ENCODE measurements around the gene MSI2. TPM values are rescaled to one million over a fixed set of nuclear protein-coding genes. Genes with fewer than 3 reads are reported as not detected.

Gene MSI2
- total RNA-seq, 2 experiments from 2014 or later = 38.8 to 39.0 TPM

- CTCF ChIA-PET = interaction anchor here (1.3 kb wide), 1 partner anchor 256 kb away, joined by 5 read pairs; no protein-coding TSS in a partner anchor
- H3K9me3 Mint-ChIP-seq = no peaks in the 10 kb centered on the region
- H3K27me3 Mint-ChIP-seq (ENCODE audit: low read depth) = no peaks in the 10 kb centered on the region
- intact Hi-C loops (cut with micrococcal nuclease) = no loop called here
- H3K4me1 Mint-ChIP-seq (ENCODE audit: low read depth) = peaks cover 27% of the 10 kb centered on the region
- no peak overlapping the region for H3K4me3 Mint-ChIP-seq
- no peak for DNase-seq
- H3K27ac Mint-ChIP-seq = no peak overlapping the region
- no peaks in the 10 kb centered on the region for H3K36me3 Mint-ChIP-seq (ENCODE audit: low read depth)
These were observed 243.3 kb downstream of the MSI2 start for GRCh38 chr17:57499648-57500049.

GRCh38 chr17:57501016-57501415, 244.7 kb downstream of the MSI2 start:
- H3K4me1 Mint-ChIP-seq (ENCODE audit: low read depth) = peaks cover 27% of the 10 kb centered on the region

GRCh38 chr17:57502022-57502421, 245.7 kb downstream of the MSI2 start:
- Mint-ChIP-seq H3K27ac (no peak overlapping the region), H3K4me3 (no peak overlapping the region), H3K27me3 (ENCODE audit: low read depth) (no peaks in the 10 kb centered on the region), H3K36me3 (ENCODE audit: low read depth) (no peaks in the 10 kb centered on the region), H3K9me3 (no peaks in the 10 kb centered on the region), H3K4me1 (ENCODE audit: low read depth) (peaks cover 24% of the 10 kb centered on the region)
- CTCF ChIA-PET = no interaction called here
- intact Hi-C loops (cut with micrococcal nuclease) = no loop called here
- no peak for DNase-seq

More at GRCh38 chr17:57501016-57501415, 244.7 kb downstream of the MSI2 start:
- CTCF ChIA-PET = interaction anchor here (0.6 to 1.3 kb wide), 2 partner anchors 257 to 539 kb away, joined by 4 to 5 read pairs; no protein-coding TSS in a partner anchor
- no peak for DNase-seq
- Mint-ChIP-seq H3K36me3 (ENCODE audit: low read depth) (no peaks in the 10 kb centered on the region), H3K9me3 (no peaks in the 10 kb centered on the region), H3K27ac (no peak overlapping the region), H3K4me3 (no peak overlapping the region), H3K27me3 (ENCODE audit: low read depth) (no peaks in the 10 kb centered on the region)
- intact Hi-C loops (cut with micrococcal nuclease) = no loop called here

- intact Hi-C loops (cut with micrococcal nuclease) = no loop called here
- H3K36me3 Mint-ChIP-seq (ENCODE audit: low read depth) = no peaks in the 10 kb centered on the region
- H3K27ac Mint-ChIP-seq = no peak overlapping the region
- no peak overlapping the region for H3K4me3 Mint-ChIP-seq
- H3K27me3 Mint-ChIP-seq (ENCODE audit: low read depth) = no peaks in the 10 kb centered on the region
- H3K4me1 Mint-ChIP-seq (ENCODE audit: low read depth) = peaks cover 20% of the 10 kb centered on the region
- CTCF ChIA-PET = interaction anchor here (1.1 kb wide), 1 partner anchor 16 kb away, joined by 3 read pairs; no protein-coding TSS in a partner anchor
- no peak for DNase-seq
- no peaks in the 10 kb centered on the region for H3K9me3 Mint-ChIP-seq
These were observed 246.5 kb downstream of the MSI2 start for GRCh38 chr17:57502811-57503241.

- H3K4me1 Mint-ChIP-seq (ENCODE audit: low read depth) = peaks cover 14% of the 10 kb centered on the region
- H3K27ac Mint-ChIP-seq = no peak overlapping the region
- no peaks in the 10 kb centered on the region for H3K9me3 Mint-ChIP-seq
- intact Hi-C loops (cut with micrococcal nuclease) = no loop called here
- H3K27me3 Mint-ChIP-seq (ENCODE audit: low read depth) = no peaks in the 10 kb centered on the region
- DNase-seq = no peak
- H3K4me3 Mint-ChIP-seq = no peak overlapping the region
- CTCF ChIA-PET = no interaction called here
- H3K36me3 Mint-ChIP-seq (ENCODE audit: low read depth) = no peaks in the 10 kb centered on the region
These were observed 247.9 kb downstream of the MSI2 start for GRCh38 chr17:57504208-57504607.

- H3K4me1 Mint-ChIP-seq (ENCODE audit: low read depth) = peaks cover 7% of the 10 kb centered on the region
- H3K27me3 Mint-ChIP-seq (ENCODE audit: low read depth) = no peaks in the 10 kb centered on the region
- no peak overlapping the region for H3K27ac Mint-ChIP-seq
- no peak for DNase-seq
- intact Hi-C loops (cut with micrococcal nuclease) = no loop called here
- CTCF ChIA-PET = interaction anchor here (0.8 kb wide), 1 partner anchor 9 kb away, joined by 3 read pairs; no protein-coding TSS in a partner anchor
- H3K9me3 Mint-ChIP-seq = no peaks in the 10 kb centered on the region
- no peaks in the 10 kb centered on the region for H3K36me3 Mint-ChIP-seq (ENCODE audit: low read depth)
- no peak overlapping the region for H3K4me3 Mint-ChIP-seq
These were observed 249.8 kb downstream of the MSI2 start for GRCh38 chr17:57505841-57506773.

- CTCF ChIA-PET = interaction anchor here (0.8 kb wide), 1 partner anchor 9 kb away, joined by 3 read pairs; no protein-coding TSS in a partner anchor
- no peak for DNase-seq
These were observed 250.4 kb downstream of the MSI2 start for GRCh38 chr17:57506774-57507127.

GRCh38 chr17:57507828-57508227, 251.5 kb downstream of the MSI2 start:
- intact Hi-C loops (cut with micrococcal nuclease) = no loop called here
- CTCF ChIA-PET = no interaction called here
- Mint-ChIP-seq H3K27ac (no peak overlapping the region), H3K4me3 (no peak overlapping the region), H3K27me3 (ENCODE audit: low read depth) (no peaks in the 10 kb centered on the region), H3K9me3 (no peaks in the 10 kb centered on the region), H3K36me3 (ENCODE audit: low read depth) (peaks cover 2% of the 10 kb centered on the region), H3K4me1 (ENCODE audit: low read depth) (peaks cover 10% of the 10 kb centered on the region)
- no peak for DNase-seq

More at GRCh38 chr17:57506774-57507127, 250.4 kb downstream of the MSI2 start:
- Mint-ChIP-seq H3K4me3 (no peak overlapping the region), H3K27ac (no peak overlapping the region), H3K9me3 (no peaks in the 10 kb centered on the region), H3K36me3 (ENCODE audit: low read depth) (no peaks in the 10 kb centered on the region), H3K4me1 (ENCODE audit: low read depth) (peaks cover 8% of the 10 kb centered on the region), H3K27me3 (ENCODE audit: low read depth) (no peaks in the 10 kb centered on the region)
- intact Hi-C loops (cut with micrococcal nuclease) = no loop called here

- no peaks in the 10 kb centered on the region for H3K27me3 Mint-ChIP-seq (ENCODE audit: low read depth)
- H3K9me3 Mint-ChIP-seq = no peaks in the 10 kb centered on the region
- peaks cover 2% of the 10 kb centered on the region for H3K36me3 Mint-ChIP-seq (ENCODE audit: low read depth)
- H3K4me1 Mint-ChIP-seq (ENCODE audit: low read depth) = peaks cover 10% of the 10 kb centered on the region
- no peak for DNase-seq
- H3K27ac Mint-ChIP-seq = no peak overlapping the region
- CTCF ChIA-PET = no interaction called here
- intact Hi-C loops (cut with micrococcal nuclease) = no loop called here
- no peak overlapping the region for H3K4me3 Mint-ChIP-seq
These were observed 252.3 kb downstream of the MSI2 start for GRCh38 chr17:57508671-57509070.

GRCh38 chr17:57511475-57512123, 255.3 kb downstream of the MSI2 start:
- CTCF ChIA-PET = interaction anchor here (0.6 kb wide), 1 partner anchor 13 kb away, joined by 3 read pairs; no protein-coding TSS in a partner anchor
- Mint-ChIP-seq H3K4me3 (no peak overlapping the region), H3K27ac (no peak overlapping the region), H3K9me3 (no peaks in the 10 kb centered on the region), H3K27me3 (ENCODE audit: low read depth) (no peaks in the 10 kb centered on the region), H3K36me3 (ENCODE audit: low read depth) (peaks cover 2% of the 10 kb centered on the region), H3K4me1 (ENCODE audit: low read depth) (peaks cover 14% of the 10 kb centered on the region)
- no peak for DNase-seq
- intact Hi-C loops (cut with micrococcal nuclease) = no loop called here

- Mint-ChIP-seq H3K27me3 (ENCODE audit: low read depth) (no peaks in the 10 kb centered on the region), H3K36me3 (ENCODE audit: low read depth) (peaks cover 2% of the 10 kb centered on the region), H3K27ac (no peak overlapping the region), H3K4me1 (ENCODE audit: low read depth) (peaks cover 14% of the 10 kb centered on the region), H3K4me3 (no peak overlapping the region), H3K9me3 (no peaks in the 10 kb centered on the region)
- CTCF ChIA-PET = interaction anchor here (0.6 kb wide), 1 partner anchor 1359 kb away, joined by 3 read pairs; no protein-coding TSS in a partner anchor
- intact Hi-C loops (cut with micrococcal nuclease) = no loop called here
- DNase-seq = no peak
These were observed 255.9 kb downstream of the MSI2 start for GRCh38 chr17:57512258-57512657.

GRCh38 chr17:57512691-57513090, 256.4 kb downstream of the MSI2 start:
- peaks cover 13% of the 10 kb centered on the region for H3K4me1 Mint-ChIP-seq (ENCODE audit: low read depth)
- H3K4me3 Mint-ChIP-seq = no peak overlapping the region
- no peak for DNase-seq
- CTCF ChIA-PET = interaction anchor here (0.6 to 1.2 kb wide), 3 partner anchors 105 to 1359 kb away, joined by 3 read pairs; no protein-coding TSS in a partner anchor
- no peak overlapping the region for H3K27ac Mint-ChIP-seq
- intact Hi-C loops (cut with micrococcal nuclease) = no loop called here
- no peaks in the 10 kb centered on the region for H3K9me3 Mint-ChIP-seq
- peaks cover 2% of the 10 kb centered on the region for H3K36me3 Mint-ChIP-seq (ENCODE audit: low read depth)
- no peaks in the 10 kb centered on the region for H3K27me3 Mint-ChIP-seq (ENCODE audit: low read depth)

Measured in activated naive CD4-positive, alpha-beta T cell treated with anti-CD3 and anti-CD28 coated beads for 36 hours (primary cell).